GM18511 (cell line): ENCODE results near the gene ARNT2.

ENCODE experiments used
- ATAC-seq: cut with Tn5 transposase; IDR thresholded peaks from one replicate; pipeline ENCODE4 v1.9.1; 2021; ENCODE audit warnings: mild to moderate bottlenecking, moderate library complexity; ENCODE audit not compliant: unreplicated experiment

The ARNT2 gene

DNA sequence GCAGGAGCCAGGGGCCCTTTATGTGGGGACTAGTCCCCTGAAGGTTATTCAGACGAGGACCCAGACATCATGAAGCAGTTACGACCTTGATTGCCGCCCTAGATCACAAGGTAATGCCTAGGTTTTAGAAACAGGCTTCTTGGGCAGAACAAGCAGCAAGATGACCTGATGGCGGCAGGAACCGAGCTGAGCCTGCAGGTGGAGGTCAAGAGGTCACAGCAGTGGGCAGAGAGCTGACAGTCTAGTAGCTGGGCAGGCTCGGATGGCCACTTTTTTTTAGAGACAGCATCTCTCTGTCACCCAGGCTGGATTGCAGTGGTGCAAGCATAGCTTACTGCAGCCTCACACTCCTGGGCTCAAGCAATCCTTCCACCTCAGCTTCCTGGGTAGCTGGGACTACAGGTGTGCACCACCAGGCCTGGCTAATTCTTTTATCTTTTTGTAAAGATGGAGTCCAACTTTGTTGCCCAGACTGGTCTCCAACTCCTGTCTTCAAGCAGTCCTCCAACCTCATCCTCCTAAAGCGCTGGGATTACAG is 207.4 kb downstream of the ARNT2 start:
- no peak for ATAC-seq

DNA sequence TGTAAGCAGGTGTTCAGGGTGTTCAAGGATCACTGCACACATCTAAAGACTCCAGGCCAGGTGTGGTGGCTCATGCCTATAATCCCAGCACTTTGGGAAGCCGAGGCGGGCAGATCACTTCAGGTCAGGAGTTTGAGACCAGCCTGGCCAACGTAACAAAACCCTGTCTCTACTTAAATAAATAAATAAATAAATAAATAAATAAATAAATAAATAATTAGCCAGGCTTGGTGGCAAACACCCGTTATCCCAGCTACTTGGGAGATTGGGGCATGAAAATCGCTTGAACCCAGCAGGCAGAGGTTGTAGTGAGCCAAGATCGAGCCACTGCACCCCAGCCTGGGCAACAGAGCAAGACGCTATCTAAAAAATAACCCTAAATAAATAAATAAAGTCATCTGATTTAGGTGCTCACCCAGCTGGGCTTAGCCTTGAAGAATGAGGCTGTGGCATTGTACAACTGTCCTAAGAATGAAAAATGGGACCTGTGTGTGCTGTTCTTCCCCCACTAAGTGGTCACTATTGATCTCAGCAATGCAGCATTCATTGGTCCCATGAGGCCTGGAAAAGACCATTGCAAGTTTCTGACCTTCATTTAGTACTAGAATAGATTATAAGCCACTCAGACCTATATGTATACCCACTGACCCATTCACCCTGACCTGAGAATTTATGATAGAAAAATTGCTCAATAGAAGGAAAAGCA is 208.1 kb downstream of the ARNT2 start:
- ATAC-seq = no peak

DNA sequence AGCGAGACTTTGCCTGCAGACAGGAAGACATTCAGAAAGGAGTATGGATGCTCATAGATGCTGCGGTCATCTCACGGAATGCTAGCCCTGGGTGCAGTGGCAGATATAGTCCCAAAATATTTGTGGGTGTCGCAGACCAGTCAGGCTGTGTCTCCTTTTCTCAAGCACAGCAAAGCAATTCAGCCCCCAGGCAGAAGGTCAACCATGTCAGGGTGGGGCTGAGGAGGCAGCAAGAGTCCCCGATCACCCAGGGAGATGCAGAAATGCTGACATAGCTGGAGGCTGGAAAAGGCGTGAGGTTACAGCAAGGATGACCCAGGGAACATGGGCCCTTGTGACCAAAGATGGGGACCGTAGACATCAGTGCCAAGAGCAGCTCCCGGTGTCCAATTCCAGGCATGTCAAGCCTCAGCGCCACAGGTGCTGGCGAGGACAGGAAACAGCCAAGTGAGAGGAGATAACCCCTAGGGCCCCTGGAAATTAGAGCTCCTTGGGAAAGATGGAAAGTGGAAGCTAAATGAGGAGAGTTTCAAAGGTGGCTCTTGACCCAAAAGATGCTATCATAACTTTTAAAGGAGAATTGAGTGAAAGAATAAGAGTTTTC is 209.7 kb downstream of the ARNT2 start:
- ATAC-seq = no peak

DNA sequence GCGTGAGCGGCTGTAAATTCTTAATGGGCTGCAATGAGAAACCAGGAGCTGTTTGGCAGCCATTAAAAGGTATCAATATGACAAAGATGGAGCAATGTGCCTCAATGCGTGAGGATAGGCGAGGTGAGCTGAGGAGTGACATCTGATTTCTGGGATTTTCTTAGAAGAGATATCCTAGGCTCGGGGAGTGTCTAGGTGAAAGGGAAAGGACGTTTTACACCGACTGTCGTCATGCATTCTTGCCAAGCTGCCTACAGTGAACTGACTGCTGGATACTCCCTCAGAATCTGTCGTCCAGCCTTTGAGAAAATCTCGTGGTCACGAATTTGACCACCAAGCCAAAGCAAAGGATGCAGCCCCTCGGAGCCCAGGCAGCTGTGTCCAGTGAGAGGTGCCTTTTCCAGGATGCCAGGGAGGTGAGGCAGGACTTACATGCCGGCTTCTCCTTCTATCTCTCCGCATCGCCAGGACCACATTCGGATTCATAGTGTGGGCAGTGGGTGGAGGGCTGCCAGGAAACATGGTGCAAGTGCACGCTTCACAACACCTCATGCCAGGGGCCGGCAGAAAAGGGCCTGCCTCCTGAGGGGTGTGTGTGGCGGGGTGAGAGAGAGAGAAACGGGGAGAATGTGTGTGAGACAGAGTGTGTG is 210.7 kb downstream of the ARNT2 start:
- ATAC-seq = no peak

DNA sequence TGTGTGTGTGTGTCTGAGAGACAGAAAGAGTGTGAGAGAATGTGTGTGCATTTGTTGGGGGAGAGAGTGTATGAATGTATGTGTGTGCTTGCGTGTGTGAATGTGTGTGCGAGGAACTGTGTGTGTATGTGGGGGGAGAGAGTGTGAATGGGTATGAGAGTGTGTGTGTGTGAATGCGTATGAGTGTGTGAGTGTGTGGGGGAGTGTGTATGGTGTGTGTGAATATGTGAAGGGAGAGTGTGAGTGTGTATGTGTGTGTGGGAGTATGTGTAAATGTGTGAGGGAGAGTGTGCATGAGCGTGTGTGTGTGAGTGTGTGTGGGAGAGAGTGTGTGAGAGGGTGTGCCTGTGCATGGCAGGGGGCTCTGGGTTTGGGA is 211.2 kb downstream of the ARNT2 start:
- ATAC-seq = no peak

DNA sequence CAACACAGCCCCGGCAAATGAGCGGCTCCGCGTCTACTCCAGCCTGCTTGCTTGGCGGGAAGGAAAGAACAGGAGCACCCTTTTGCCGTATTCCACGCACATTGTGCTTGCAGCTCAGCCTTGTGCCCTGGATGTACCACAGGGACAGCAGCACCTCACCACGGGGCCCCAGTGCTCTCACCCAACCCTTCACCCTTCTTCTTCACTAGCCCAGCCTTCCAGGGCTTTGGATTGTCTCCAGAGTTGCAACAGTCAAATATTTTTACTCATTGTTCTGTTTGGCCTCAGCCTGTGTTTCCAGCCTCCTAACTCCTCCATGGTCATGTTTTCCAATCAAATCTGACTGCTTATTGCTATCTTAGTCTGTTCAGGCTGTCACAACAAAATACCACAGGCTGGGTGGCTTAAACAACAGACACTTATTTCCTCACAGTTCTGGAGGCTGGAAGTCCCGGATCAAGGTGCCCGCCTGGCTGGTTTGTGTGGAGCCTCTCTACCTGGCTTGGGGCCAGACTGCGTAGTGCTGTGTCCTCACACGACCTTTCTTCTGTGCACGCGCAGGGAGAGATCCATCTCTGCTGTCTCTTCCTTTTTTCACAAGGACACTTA is 211.7 kb downstream of the ARNT2 start:
- no peak for ATAC-seq

DNA sequence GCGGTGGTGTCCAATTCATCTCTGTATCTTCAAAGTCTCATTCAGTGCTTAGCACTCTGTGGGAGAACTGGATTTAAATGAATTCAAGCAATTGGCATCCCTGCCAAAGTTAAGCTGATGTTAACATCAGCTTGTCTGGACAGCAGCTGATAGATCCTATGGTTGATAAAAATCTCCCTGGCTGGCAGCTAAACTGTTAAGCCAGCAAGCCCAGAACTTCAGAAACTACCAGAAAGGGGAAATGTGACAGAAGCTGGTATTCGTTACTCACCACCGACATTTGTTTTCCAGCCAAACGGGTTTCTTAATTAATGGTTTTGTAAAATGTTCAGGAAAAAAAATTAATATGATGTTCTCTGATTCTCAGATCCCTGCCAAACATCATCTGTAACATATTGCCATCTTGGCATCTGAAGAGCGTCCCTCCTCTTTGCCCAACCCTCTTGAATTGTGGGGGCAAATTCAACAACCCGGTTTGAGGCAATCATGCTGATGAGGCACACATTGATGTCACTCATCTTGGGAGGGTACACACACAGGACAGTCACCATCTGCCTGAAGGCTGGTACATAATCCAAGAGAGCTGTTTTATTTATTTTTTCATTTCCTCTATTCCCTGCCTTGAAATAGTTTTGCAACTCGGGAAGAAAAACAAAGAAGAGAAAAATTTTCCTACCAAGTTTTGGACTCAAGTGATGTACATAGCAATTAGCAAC is 214.7 kb downstream of the ARNT2 start:
- no peak for ATAC-seq

DNA sequence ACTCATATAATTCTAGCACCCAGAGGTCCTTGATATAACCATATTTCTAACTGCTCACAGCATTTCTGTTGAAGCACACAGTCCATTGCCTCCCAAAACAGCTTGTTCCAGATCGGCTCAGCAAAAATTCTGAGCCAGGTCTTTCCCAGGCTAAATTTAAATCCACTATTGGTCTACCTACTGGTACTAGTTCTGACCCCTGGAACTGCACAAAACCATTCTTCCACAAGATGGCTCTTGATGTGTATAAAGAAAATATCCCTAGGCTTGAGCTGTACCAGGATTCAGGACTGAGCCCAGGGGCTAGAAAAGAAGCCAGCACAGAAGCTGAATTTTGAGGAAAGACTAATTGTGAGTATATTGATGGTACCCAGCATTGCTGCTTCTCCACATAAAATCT is 215.5 kb downstream of the ARNT2 start:
- ATAC-seq = no peak

DNA sequence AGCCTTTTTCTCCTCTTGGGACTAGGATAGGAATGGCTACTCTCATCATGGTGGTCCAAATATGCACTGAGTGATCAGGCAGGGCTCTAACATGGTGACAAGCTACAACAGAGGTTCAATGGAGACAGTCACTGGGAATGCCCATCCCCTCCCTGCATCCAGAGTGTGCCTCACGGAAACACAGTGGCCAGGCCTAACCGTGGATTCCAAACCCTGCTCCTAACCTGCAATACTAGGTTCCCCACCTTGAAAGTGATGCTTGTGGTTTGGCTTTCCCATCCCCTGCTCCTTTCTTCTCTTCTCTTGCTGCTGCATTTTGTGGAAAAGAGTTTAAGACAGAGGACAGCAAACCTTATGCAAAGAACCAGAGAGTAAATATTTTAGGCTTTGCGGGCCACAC is 216.0 kb downstream of the ARNT2 start:
- ATAC-seq = no peak

DNA sequence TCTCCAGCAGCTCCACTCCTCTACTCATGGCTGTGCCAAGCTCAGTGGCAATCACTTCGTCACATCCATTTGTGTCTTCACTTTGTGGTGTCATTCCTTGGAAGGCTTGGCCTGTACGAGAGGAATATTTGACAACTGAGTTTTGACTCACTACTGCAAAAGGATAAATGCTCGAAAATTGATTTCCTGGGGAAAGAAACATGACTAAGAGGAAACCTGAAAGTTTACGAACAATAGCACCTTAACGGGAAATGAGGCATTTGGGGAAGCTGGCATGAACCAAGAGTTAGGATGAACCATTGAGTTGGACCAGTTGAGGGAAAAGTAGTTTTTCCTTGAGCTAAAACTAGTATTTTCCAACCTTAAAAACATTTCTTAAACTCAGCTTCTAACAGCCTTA is 216.7 kb downstream of the ARNT2 start:
- no peak for ATAC-seq

DNA sequence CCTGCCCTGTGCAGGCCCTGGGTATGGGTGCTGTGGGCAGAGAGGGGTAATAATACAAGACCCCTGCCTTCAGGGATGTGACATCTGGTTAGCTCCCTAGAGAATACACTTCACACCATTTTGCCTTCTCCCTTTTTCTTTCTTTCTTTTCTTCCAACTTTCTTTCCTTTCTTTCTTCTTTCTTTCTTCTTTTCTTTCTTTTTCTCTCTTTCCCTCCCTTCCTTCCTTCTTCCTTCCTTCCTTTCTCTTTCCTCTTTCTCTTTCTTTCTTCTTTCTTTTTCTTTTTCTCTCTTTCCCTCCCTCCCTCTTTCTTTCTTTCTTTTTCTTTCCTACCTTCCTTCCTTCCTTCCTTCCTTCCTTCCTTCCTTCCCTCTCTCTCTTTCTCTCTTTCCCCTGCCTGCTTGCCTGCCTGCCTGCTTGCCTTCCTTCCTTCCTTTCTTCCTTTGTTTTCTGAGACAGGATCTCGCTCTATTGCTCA is 222.5 kb downstream of the ARNT2 start:
- ATAC-seq = no peak

DNA sequence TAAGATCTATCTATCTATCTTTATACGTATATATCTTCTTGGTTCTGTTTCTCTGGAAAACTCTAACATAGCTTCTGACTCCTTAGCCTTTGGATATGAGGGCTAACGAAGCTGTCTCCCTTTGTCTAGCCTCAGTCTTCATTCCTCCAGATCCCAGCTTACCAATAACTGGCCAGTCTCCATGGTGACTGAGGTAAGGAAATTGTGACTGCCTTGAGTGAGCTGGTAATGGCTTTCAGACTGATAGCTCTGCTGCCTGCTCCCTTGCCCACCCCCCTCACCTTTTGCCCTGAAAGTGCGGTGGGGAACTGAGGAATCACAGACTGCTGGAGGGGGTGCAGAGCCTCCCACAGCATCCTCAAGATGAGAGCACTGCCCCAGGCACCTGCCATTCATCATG is 225.2 kb downstream of the ARNT2 start:
- no peak for ATAC-seq

DNA sequence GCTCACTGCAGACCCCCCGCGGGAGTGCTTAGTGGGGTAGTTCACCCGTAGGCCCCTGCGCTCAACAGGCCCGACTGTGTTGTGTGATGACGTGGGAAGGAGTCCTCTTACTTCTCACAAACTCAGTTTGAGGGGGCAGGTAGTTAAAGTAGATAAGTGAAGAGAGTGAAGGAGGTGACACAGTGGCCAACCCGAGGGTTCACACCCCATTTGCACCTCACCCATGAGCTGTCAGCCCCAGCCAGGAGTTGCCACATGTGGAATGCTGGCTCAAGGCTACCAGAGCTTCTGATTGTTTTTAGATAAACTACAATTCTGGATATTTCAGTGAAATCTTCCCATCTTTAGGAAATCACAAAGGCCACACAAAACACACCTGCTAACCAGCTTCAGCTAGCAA is 226.8 kb downstream of the ARNT2 start:
- ATAC-seq = no peak

DNA sequence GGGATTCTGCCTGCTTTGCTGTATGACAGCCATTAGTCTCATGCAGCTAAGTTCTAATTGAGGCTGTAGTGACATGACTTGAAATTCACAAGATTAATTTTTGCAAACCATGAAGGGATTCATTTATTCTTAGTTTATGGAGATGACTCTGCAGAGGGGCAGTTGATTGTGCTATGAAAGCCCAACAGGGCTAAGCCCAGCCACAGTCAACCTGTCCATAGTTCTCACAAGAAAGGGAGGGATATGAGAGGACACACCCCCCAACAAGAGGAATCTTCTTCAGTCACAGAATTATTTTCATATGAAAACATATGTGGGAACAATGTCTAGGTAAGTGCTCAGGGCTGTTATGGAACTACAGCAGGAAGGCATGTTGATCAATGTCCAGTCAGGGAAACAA is 229.0 kb downstream of the ARNT2 start:
- no peak for ATAC-seq

DNA sequence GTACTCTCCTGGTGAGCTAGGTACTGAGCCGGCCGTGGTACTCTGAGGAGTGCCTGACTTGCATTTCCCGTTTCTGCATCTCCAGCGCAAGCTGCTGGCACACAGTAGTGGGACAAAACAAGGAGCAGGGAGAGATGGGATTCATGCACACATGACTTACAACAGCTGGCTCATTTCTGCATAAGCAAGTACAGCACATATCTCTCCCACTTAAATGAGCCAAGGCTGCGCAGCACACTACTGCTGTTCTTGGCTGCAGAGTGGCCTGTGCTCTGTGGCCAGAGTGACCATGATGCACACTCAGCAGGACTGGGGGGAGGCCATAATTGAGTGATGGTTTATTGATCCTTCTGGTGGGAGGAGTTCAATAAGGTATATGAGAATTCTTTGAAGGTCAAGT is 231.8 kb downstream of the ARNT2 start:
- ATAC-seq = no peak

DNA sequence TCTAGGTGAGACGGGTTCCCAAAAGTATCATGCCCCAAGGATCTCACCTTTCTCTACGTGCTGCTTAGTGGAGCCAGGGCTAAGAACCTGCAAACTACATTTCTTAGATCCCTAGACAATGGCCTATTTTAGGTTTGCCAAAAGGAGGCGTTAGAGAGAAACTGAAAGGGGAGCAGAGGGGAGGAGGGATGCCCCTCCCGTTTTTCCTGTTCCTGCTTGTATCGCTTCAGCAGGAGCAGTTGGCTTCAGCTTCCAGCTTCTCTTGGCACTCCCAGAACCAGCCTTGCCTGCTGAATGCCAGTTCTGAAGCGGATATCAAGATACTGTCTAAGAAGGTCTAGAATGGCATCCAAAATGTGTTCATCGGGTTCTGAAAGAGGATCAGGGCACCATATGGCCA is 232.5 kb downstream of the ARNT2 start:
- ATAC-seq = no peak

DNA sequence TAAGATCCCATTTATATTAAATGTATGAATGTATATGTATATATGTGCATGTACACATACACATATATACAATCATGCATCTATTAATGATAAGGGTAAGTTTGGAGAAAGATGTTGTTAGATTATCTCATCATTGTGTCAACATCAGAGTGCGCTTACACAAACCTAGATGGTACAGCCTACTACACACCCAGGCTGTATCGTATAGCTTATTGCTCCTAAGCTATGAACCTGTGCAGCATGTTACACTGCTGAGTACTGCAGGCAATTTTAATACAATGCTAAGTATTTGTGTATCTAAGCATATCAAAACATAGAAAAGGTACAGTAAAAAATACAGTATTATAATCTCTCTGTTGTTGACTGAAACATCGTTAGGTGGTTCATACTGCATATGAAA is 233.6 kb downstream of the ARNT2 start:
- ATAC-seq = no peak

DNA sequence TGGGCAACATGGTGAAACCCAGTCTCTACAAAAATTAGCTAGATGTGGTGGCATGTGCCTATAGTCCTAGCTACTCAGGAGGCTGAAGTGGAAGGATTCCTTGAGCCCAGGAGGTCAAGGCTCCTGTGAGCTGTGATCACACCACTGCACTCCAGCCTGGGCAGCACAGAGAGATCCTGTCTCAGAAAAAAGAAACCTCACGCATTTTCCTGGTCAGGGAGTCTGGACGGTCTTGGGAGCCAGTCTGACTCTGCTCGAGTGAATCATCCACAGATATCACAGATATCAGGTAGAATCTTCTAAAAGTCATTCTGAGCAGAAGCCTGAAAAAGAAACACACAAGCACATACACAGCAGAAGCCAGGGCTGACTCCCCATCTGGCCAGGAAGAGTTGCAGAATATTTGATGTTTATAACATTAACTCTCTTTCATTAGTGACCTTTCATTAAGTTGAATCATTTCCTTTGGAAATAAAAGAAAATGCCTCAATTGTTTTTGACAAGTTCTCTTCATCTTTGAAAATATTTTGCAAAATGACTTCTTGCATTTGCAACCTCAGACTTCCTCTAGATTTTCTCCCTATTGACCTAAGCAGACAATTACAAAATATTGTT is 234.5 kb downstream of the ARNT2 start:
- no peak for ATAC-seq

DNA sequence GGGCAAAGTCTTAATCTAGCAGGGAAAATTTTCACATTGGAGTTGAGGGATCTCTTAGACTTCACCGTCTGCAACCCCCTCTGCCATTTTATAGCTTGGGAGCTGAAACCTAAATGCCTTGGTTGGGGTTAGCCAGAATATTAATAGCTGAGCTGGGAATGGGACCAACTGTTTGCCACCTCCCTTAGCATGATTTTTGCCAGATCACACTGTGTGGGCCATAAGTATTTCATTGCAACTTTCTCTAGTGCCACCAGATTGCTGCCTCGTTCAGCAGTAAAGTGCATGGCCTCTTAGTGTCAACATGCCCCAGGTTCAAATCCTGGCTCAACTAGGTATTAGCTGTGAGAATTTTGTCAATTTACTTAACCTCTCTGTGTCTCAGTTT is 235.0 kb downstream of the ARNT2 start:
- no peak for ATAC-seq

DNA sequence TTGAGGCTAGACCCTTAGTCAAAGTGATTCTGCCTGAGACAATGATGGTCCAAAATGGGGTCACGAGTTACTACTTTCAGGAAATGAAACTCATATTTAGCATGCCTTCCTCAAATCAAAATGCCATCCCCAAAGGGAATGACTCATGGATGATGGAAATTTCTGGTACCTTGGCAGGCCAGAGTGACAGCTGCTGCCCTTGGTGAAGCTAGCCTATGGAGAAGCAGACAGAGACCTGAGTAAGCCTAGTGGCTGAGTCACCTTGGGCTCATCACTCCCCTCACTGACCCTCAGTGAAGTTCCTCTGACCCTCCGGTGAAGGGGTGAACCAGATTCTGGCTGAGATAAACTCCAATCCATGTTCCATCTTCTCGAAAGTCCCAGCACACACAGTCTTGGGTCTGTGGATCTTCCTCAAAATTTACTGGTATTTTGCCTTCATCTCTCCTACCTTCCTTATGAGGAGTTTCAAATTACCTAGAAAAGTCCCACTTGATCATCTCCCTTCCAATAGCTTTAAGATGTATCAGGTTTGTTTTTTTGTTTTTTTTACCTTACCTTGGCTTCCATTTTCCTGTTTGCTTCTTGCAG is 236.4 kb downstream of the ARNT2 start:
- ATAC-seq = no peak
